Endothelial cell of umbilical vein (primary cell): ENCODE data around the gene ARHGAP9. TPM values are rescaled to one million over a fixed set of nuclear protein-coding genes. Genes with fewer than 3 reads are reported as not detected.

Source experiments
- BruUV-seq: library from RNA; stranded (reverse); fragments of 400-500 nt; replicated peaks from 2 replicates; lab custom pipeline; 2021; lab: Mats Ljungman, UMichigan
- CTCF ChIA-PET: fragments of 300-600, 350-600 bp; sonication (Branson Sonifier 250); formaldehyde crosslinking; loops from one replicate; lab custom pipeline; 2021; ENCODE audit warnings: antibody characterized with exemption, inconsistent platforms; lab: Charles Lee
- POLR2A ChIA-PET: fragments of 300-600, 350-600 bp; sonication (Branson Sonifier 250); formaldehyde crosslinking; loops from one replicate; lab custom pipeline; 2021; ENCODE audit warnings: antibody characterized with exemption, inconsistent platforms; lab: Charles Lee
- DNase-seq: peaks from one replicate; pipeline ENCODE4 v3.0.0-alpha.2; 2011; ENCODE audit warnings: low read depth, low spot score
- FAIRE-seq: peaks from 2 replicates; lab custom pipeline; 2011; peaks lifted over from hg19 to GRCh38; lab: Jason Lieb, UNC
- H2AFZ ChIP-seq: 2 replicates; pipeline ENCODE4 v1.6.0; 2012; ENCODE audit warnings: low read depth, low read length, control low read depth, inconsistent platforms
- H3K27ac ChIP-seq: 2 replicates; pipeline ENCODE4 v1.5.1; 2011; ENCODE audit warnings: low read depth, mild to moderate bottlenecking, control low read depth, low read length, moderate library complexity; ENCODE audit not compliant: insufficient read depth
- H3K27me3 ChIP-seq, 2 experiments: 2 replicates each; pipeline versions ENCODE4 v1.6.0 to v1.6.1; 2011; ENCODE audit warnings: low read length in 2 of 2, mixed read lengths in 1 of 2; ENCODE audit not compliant: control insufficient read depth in 2 of 2, insufficient read depth in 2 of 2
- H3K36me3 ChIP-seq, 2 experiments: 2 replicates in 1 of 2; 3 replicates in 1 of 2; pipeline ENCODE4 v1.5.1; 2011; ENCODE audit warnings: low read length in 2 of 2, mild to moderate bottlenecking in 1 of 2, moderate library complexity in 1 of 2; ENCODE audit not compliant: control insufficient read depth in 2 of 2, insufficient read depth in 2 of 2; ENCODE audit errors: extremely low read depth in 1 of 2
- H3K4me1 ChIP-seq: 3 replicates; pipeline ENCODE4 v1.5.1; 2011; ENCODE audit warnings: mild to moderate bottlenecking, low read length; ENCODE audit not compliant: control insufficient read depth, insufficient read depth; ENCODE audit errors: extremely low read depth
- H3K4me2 ChIP-seq: 2 replicates; pipeline ENCODE4 v1.6.1; 2011; ENCODE audit warnings: low read length, control low read depth, mixed read lengths; ENCODE audit not compliant: insufficient read depth
- H3K4me3 ChIP-seq, 3 experiments: fragments of 200-600 bp in 1 of 3; sonication (generic), shearing (Covaris generic) in 1 of 3; replicated peaks in 1 of 3; 2 replicates each; pipeline ENCODE4 v1.5.1; 2011 to 2016; ENCODE audit warnings: control low read depth in 3 of 3, low read length in 3 of 3, mild to moderate bottlenecking in 2 of 3, inconsistent platforms in 1 of 3, low read depth in 1 of 3, moderate library complexity in 1 of 3; ENCODE audit not compliant: insufficient read depth in 1 of 3
- H3K79me2 ChIP-seq: 2 replicates; pipeline ENCODE4 v1.6.0; 2012; ENCODE audit warnings: low read length, inconsistent platforms; ENCODE audit not compliant: control insufficient read depth, insufficient read depth
- H3K9ac ChIP-seq: replicated peaks from 2 replicates; pipeline ENCODE3; 2011; ENCODE audit warnings: low read length, control low read depth; ENCODE audit not compliant: insufficient read depth; ENCODE audit errors: extremely low read depth
- H3K9me1 ChIP-seq: replicated peaks from 3 replicates; pipeline ENCODE4 v1.6.0; 2011; ENCODE audit warnings: mild to moderate bottlenecking, low read length; ENCODE audit not compliant: control insufficient read depth, insufficient read depth; ENCODE audit errors: extremely low read depth
- H3K9me3 ChIP-seq: replicated peaks from 2 replicates; pipeline ENCODE4 v1.5.1; 2012; ENCODE audit warnings: low read length, inconsistent platforms; ENCODE audit not compliant: control insufficient read depth, insufficient read depth
- H4K20me1 ChIP-seq: replicated peaks from 2 replicates; pipeline ENCODE3; 2011; ENCODE audit warnings: mild to moderate bottlenecking, low read length; ENCODE audit not compliant: control insufficient read depth, insufficient read depth; ENCODE audit errors: extremely low read depth
- EZH2 ChIP-seq: IDR thresholded peaks from 2 replicates; pipeline ENCODE4 v1.6.1; 2012; ENCODE audit warnings: borderline replicate concordance, low read depth, mild to moderate bottlenecking, moderate library complexity, low read length, inconsistent platforms; ENCODE audit not compliant: severe bottlenecking
- FOS ChIP-seq: IDR thresholded peaks from 2 replicates; pipeline ENCODE4 v1.6.1; 2011; ENCODE audit warnings: mild to moderate bottlenecking, low read length, moderate library complexity, borderline replicate concordance; ENCODE audit not compliant: insufficient read depth
- GATA2 ChIP-seq: IDR thresholded peaks from 2 replicates; pipeline ENCODE4 v1.7.0; 2011; ENCODE audit warnings: low read depth, mild to moderate bottlenecking, moderate library complexity, mixed read lengths, low read length; ENCODE audit not compliant: insufficient read length, insufficient read depth
- JUN ChIP-seq: IDR thresholded peaks from 2 replicates; pipeline ENCODE4 v1.6.1; 2011; ENCODE audit warnings: borderline replicate concordance, low read depth; ENCODE audit not compliant: insufficient read length, insufficient read depth
- MAX ChIP-seq: IDR thresholded peaks from 2 replicates; pipeline ENCODE4 v1.6.1; 2011; ENCODE audit not compliant: insufficient read depth, insufficient read length
- MYC ChIP-seq: IDR thresholded peaks from one replicate; pipeline ENCODE4 v1.6.1; 2011; ENCODE audit warnings: mild to moderate bottlenecking, low read depth, low read length
- POLR2A ChIP-seq: IDR thresholded peaks from 2 replicates; pipeline ENCODE4 v1.6.1; 2012; ENCODE audit warnings: low read depth, mild to moderate bottlenecking, control low read depth, low read length
- POLR2AphosphoS5 ChIP-seq: IDR thresholded peaks from 2 replicates; pipeline ENCODE4 v1.6.1; 2012; ENCODE audit warnings: low read depth, mild to moderate bottlenecking, control low read depth, low read length, moderate library complexity; ENCODE audit not compliant: insufficient read depth
- dilution Hi-C: fragments of 300-500 bp; cut with MboI; formaldehyde crosslinking; loops from one replicate; pipeline ENCODE4 v1.15.0; 2019; ENCODE audit warnings: low sequenced_read_pairs; ENCODE audit not compliant: extremely low pct_ligation_motif_present
- intact Hi-C: fragments of 100-400 bp; cut with micrococcal nuclease; formaldehyde crosslinking; loops from one replicate; pipeline ENCODE4 v1.10.0; 2022
- polyA plus RNA-seq, 4 experiments: library from polyadenylated mRNA; depleted of rRNA in 3 of 4; stranded (reverse) in 3 of 4; unstranded in 1 of 4; fragments of >200 nt; gene quantifications; 2 replicates each; pipeline versions ENCODE4 v1.2.1 to v1.2.3, GENCODE V29; 2011 to 2012; ENCODE audit warnings: missing spikeins in 1 of 4
- total RNA-seq: library from RNA; stranded (reverse); gene quantifications from 2 replicates; pipeline ENCODE4 v1.2.3, GENCODE V29; 2021
- TF ChIP-seq, protein P1 (sequence below), 2 donors: IDR thresholded peaks; 1 replicate in 1 of 2; 2 replicates in 1 of 2; pipeline ENCODE4 v1.5.1; 2011; ENCODE audit warnings: low read length in 2 of 2, mild to moderate bottlenecking in 2 of 2, moderate library complexity in 2 of 2, control low read depth in 1 of 2, inconsistent platforms in 1 of 2, low read depth in 1 of 2; ENCODE audit not compliant: insufficient read depth in 1 of 2; ENCODE audit errors: extremely low read depth in 1 of 2

The ARHGAP9 gene
- total and polyA plus RNA-seq, 2 donors (not counting 3 experiments of a cell fraction or from before 2014, with no cell fraction given): 0.25 to 0.38 TPM

DNA sequence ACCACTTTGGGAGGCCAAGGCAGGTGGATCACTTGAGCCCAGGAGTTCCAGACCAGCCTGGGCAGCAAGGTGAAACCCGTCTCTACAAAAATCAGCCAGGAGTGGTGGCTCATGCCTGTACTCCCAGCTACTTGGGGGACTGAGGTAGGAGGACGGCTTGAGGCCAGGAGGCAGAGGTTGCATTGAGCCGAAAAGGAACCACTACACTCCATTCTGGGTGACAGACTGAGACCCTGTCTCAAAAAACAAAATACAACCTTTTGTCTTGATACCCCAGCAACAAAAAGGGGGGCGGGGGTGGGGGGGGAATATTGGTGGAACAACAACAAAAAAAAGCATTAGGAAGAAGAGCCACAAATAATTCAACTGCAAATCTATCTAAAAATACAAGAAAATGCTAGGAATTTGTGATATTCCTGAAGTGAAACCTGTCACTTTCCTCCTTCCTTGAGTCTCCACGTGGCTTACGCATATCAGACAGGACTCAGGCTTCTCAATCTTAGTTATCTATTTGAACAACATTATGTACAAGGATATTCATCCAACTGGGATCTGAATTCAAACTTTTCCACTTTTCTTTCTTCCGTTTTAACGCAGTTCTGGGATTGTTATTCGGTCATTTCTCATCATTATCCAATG is 50.1 kb downstream of the ARHGAP9 start:
- Histone ChIP-seq H3K9me1 (no peaks in the 10 kb centered on the region), H3K79me2 (peaks cover 21% of the 10 kb centered on the region), H3K4me3 (peak overlapping the region; percentile 29 to 75 (median 69)), H3K9ac (peak overlapping the region; percentile 82), H3K27me3 (no peaks in the 10 kb centered on the region), H3K9me3 (no peaks in the 10 kb centered on the region), H3K36me3 (no peaks in the 10 kb centered on the region), H3K4me1 (peaks cover 6% of the 10 kb centered on the region), H3K27ac (peak overlapping the region; percentile 64), H3K4me2 (peak overlapping the region; percentile 93), H2AFZ (peak overlapping the region; percentile 16), H4K20me1 (no peaks in the 10 kb centered on the region)
- dilution Hi-C loops (no loop called here), intact Hi-C loops (loop anchor here (2.0 to 5.0 kb wide), 2 partner anchors 23 to 122 kb away; no protein-coding TSS in a partner anchor)
- BruUV-seq: TSS peak; percentile 67
- DNase-seq (no peak), FAIRE-seq (no peak)
- CTCF ChIA-PET: interaction anchor here (1.0 to 2.2 kb wide), 7 partner anchors 9 to 122 kb away, joined by 3 to 12 read pairs (median 7); partner anchors contain the start of genes GLI1 and INHBE
- TF ChIP-seq, protein P1, sequence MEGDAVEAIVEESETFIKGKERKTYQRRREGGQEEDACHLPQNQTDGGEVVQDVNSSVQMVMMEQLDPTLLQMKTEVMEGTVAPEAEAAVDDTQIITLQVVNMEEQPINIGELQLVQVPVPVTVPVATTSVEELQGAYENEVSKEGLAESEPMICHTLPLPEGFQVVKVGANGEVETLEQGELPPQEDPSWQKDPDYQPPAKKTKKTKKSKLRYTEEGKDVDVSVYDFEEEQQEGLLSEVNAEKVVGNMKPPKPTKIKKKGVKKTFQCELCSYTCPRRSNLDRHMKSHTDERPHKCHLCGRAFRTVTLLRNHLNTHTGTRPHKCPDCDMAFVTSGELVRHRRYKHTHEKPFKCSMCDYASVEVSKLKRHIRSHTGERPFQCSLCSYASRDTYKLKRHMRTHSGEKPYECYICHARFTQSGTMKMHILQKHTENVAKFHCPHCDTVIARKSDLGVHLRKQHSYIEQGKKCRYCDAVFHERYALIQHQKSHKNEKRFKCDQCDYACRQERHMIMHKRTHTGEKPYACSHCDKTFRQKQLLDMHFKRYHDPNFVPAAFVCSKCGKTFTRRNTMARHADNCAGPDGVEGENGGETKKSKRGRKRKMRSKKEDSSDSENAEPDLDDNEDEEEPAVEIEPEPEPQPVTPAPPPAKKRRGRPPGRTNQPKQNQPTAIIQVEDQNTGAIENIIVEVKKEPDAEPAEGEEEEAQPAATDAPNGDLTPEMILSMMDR (IDR thresholded peaks at IDR 0.05; ENCODE audit: extremely low read depth in 1 of 2, insufficient read depth in 1 of 2, low read depth in 1 of 2, low read length in 2 of 2): no peak
- TF ChIP-seq MAX: peak; percentile 43
- POLR2A ChIA-PET: interaction anchor here (0.6 kb wide), 1 partner anchor 16 kb away, joined by 4 read pairs; no protein-coding TSS in a partner anchor

DNA sequence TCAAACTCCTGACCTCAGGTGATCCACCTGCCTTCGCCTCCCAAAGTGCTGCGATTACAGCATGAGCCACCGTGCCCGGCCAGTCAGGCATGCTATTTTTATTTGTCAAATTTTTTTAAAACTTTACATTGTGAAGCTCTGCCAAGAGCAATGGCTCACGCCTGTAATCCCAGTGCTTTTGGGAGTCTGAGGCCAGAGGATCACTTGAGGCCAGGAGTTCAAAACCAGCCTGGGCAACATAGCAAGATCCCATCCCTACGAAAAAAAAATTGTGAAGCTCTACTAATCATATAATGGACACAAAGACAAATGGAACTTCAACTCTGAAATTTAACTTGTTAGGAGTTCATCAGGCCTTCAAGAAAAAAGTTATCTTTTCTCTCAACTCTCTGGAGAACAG is 50.7 kb downstream of the ARHGAP9 start:
- Histone ChIP-seq H3K27me3 (no peaks in the 10 kb centered on the region), H3K4me3 (no peak overlapping the region), H3K9ac (no peak overlapping the region), H3K79me2 (peaks cover 21% of the 10 kb centered on the region), H2AFZ (no peak overlapping the region), H3K9me1 (no peaks in the 10 kb centered on the region), H3K36me3 (no peaks in the 10 kb centered on the region), H3K4me1 (peaks cover 6% of the 10 kb centered on the region), H3K9me3 (no peaks in the 10 kb centered on the region), H4K20me1 (no peaks in the 10 kb centered on the region), H3K4me2 (no peak overlapping the region), H3K27ac (no peak overlapping the region)
- TF ChIP-seq JUN: no peak
- TF ChIP-seq EZH2: no peak
- TF ChIP-seq POLR2A: no peak
- no peak for TF ChIP-seq MAX
- no peak for TF ChIP-seq GATA2
- no peak for TF ChIP-seq FOS
- no peak for TF ChIP-seq MYC
- TF ChIP-seq, protein P1 (IDR thresholded peaks at IDR 0.05; ENCODE audit: extremely low read depth in 1 of 2, insufficient read depth in 1 of 2, low read depth in 1 of 2, low read length in 2 of 2): no peak
- TF ChIP-seq POLR2AphosphoS5: no peak
- ChIA-PET CTCF (interaction anchor here (1.5 to 2.2 kb wide), 3 partner anchors 23 to 119 kb away, joined by 3 to 12 read pairs (median 7); partner anchors contain the start of gene INHBE), POLR2A (no interaction called here)
- no peak for DNase-seq
- no peak for FAIRE-seq
- no TSS peak for BruUV-seq
- dilution Hi-C loops: no loop called here
- intact Hi-C loops: no loop called here
